HepG2 (cell line): ENCODE measurements around the gene PCGF5. TPM values are rescaled to one million over a fixed set of nuclear protein-coding genes. Genes with fewer than 3 reads are reported as not detected.

ENCODE experiments used
- FOXC1 ChIP-seq: sonication (generic); formaldehyde crosslinking; IDR thresholded peaks from 2 replicates; pipeline ENCODE4 v1.8.0; 2022; ENCODE audit warnings: mild to moderate bottlenecking, missing genetic modification reagents, borderline replicate concordance
- GTF3A ChIP-seq: sonication (generic); formaldehyde crosslinking; conservative IDR thresholded peaks from 2 replicates; pipeline ENCODE4 v1.4.0; 2020; ENCODE audit warnings: mild to moderate bottlenecking, missing genetic modification reagents
- MTF1 ChIP-seq: sonication (generic); formaldehyde crosslinking; IDR thresholded peaks from 2 replicates; pipeline ENCODE4 v1.5.0; 2020; ENCODE audit warnings: missing genetic modification reagents
- TBX3 ChIP-seq: fragments of 450-650 bp; IDR thresholded peaks from 2 replicates; pipeline ENCODE4 v1.6.1; 2017; ENCODE audit warnings: antibody characterized with exemption, mild to moderate bottlenecking, inconsistent platforms, borderline replicate concordance
- polyA plus RNA-seq, 8 experiments: library from polyadenylated mRNA; depleted of rRNA in 3 of 8; stranded (reverse) in 7 of 8; unstranded in 1 of 8; fragments of >200 nt; fragmentation: Illumina TruSeq in 4 of 8; extraction: Trizol in 4 of 8; gene quantifications; 2 replicates each; pipeline versions ENCODE4 v1.2.1 to v1.2.3, GENCODE V29; 2011 to 2016; ENCODE audit warnings: low read depth in 4 of 8, missing spikeins in 1 of 8, mixed read lengths in 1 of 8; ENCODE audit not compliant: insufficient read depth in 1 of 8
- total RNA-seq, 5 experiments: library from RNA; depleted of rRNA; stranded (reverse); fragments of >200 nt; fragmentation: Illumina TruSeq; extraction: Trizol; gene quantifications; 2 replicates each; pipeline ENCODE4 v1.2.3, GENCODE V29; 2016; ENCODE audit warnings: low read depth in 1 of 5
- TF ChIP-seq, protein P1 (sequence below): IDR thresholded peaks from 2 replicates; pipeline ENCODE4 v1.4.0; 2020; ENCODE audit warnings: mild to moderate bottlenecking, missing genetic modification reagents
- TF ChIP-seq, protein P2 (sequence below): sonication (generic); formaldehyde crosslinking; IDR thresholded peaks from 2 replicates; pipeline ENCODE4 v1.4.0; 2020; ENCODE audit warnings: missing genetic modification reagents
- TF ChIP-seq, protein P3 (sequence below): sonication (generic); formaldehyde crosslinking; IDR thresholded peaks from 2 replicates; pipeline ENCODE4 v1.5.0; 2020; ENCODE audit warnings: mild to moderate bottlenecking, missing genetic modification reagents, borderline replicate concordance
- TF ChIP-seq, protein P4 (sequence below): sonication (generic); formaldehyde crosslinking; IDR thresholded peaks from 2 replicates; pipeline ENCODE4 v1.4.0; 2020; ENCODE audit warnings: mild to moderate bottlenecking, missing genetic modification reagents
- TF ChIP-seq, protein P5 (sequence below): sonication (generic); formaldehyde crosslinking; conservative IDR thresholded peaks from 2 replicates; pipeline ENCODE4 v1.4.0; 2020; ENCODE audit warnings: missing genetic modification reagents

PCGF5 gene
- total and polyA plus RNA-seq, 2 of the 13 experiments (the other 11 are each of a cell fraction or from before 2014, with no cell fraction given), result 61.3 to 138 TPM

DNA sequence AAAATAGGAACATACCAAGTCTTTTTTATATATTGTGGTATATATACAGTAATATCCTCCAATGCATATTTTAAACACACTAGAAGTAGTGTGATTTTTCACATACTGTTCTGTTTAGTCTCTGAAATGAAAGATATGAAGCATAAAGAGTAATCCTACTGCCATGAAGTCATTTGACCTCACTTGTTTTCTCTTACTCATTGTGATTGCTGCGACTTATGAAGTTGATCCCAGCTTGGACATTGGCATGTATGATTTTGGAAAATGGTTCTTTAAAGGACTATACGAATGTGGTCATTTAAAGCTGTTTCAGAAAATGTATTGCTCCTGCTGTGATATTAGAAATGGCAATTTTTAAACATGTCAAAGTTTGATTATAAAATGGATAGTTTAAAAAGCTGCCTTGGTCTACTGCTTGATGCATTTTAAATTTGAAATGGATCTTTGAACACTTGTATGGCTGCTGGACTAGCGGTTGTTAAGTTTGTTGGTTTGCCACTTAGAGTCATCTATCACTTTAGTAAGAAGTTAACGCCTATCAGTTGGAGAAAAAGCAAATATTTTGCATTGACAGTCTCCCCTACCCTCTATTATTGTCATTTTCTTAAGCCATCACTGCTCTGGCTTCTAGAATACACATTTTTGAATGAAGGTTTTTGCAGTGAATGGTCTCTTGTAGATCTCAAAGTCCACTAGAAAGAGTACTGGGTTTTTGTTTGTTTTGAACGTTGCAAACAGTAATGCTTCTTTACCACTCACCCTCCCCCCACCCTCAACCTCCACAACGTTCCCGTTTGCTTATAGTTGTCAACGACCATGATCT lies 881 bp upstream of the PCGF5 start (continued):
- TF ChIP-seq, protein P1, sequence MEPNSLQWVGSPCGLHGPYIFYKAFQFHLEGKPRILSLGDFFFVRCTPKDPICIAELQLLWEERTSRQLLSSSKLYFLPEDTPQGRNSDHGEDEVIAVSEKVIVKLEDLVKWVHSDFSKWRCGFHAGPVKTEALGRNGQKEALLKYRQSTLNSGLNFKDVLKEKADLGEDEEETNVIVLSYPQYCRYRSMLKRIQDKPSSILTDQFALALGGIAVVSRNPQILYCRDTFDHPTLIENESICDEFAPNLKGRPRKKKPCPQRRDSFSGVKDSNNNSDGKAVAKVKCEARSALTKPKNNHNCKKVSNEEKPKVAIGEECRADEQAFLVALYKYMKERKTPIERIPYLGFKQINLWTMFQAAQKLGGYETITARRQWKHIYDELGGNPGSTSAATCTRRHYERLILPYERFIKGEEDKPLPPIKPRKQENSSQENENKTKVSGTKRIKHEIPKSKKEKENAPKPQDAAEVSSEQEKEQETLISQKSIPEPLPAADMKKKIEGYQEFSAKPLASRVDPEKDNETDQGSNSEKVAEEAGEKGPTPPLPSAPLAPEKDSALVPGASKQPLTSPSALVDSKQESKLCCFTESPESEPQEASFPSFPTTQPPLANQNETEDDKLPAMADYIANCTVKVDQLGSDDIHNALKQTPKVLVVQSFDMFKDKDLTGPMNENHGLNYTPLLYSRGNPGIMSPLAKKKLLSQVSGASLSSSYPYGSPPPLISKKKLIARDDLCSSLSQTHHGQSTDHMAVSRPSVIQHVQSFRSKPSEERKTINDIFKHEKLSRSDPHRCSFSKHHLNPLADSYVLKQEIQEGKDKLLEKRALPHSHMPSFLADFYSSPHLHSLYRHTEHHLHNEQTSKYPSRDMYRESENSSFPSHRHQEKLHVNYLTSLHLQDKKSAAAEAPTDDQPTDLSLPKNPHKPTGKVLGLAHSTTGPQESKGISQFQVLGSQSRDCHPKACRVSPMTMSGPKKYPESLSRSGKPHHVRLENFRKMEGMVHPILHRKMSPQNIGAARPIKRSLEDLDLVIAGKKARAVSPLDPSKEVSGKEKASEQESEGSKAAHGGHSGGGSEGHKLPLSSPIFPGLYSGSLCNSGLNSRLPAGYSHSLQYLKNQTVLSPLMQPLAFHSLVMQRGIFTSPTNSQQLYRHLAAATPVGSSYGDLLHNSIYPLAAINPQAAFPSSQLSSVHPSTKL, result peak; percentile 93
- TF ChIP-seq, protein P2, sequence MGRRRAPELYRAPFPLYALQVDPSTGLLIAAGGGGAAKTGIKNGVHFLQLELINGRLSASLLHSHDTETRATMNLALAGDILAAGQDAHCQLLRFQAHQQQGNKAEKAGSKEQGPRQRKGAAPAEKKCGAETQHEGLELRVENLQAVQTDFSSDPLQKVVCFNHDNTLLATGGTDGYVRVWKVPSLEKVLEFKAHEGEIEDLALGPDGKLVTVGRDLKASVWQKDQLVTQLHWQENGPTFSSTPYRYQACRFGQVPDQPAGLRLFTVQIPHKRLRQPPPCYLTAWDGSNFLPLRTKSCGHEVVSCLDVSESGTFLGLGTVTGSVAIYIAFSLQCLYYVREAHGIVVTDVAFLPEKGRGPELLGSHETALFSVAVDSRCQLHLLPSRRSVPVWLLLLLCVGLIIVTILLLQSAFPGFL (CRISPR knock-in tag), result no peak
- no peak for TF ChIP-seq FOXC1
- TF ChIP-seq, protein P3, sequence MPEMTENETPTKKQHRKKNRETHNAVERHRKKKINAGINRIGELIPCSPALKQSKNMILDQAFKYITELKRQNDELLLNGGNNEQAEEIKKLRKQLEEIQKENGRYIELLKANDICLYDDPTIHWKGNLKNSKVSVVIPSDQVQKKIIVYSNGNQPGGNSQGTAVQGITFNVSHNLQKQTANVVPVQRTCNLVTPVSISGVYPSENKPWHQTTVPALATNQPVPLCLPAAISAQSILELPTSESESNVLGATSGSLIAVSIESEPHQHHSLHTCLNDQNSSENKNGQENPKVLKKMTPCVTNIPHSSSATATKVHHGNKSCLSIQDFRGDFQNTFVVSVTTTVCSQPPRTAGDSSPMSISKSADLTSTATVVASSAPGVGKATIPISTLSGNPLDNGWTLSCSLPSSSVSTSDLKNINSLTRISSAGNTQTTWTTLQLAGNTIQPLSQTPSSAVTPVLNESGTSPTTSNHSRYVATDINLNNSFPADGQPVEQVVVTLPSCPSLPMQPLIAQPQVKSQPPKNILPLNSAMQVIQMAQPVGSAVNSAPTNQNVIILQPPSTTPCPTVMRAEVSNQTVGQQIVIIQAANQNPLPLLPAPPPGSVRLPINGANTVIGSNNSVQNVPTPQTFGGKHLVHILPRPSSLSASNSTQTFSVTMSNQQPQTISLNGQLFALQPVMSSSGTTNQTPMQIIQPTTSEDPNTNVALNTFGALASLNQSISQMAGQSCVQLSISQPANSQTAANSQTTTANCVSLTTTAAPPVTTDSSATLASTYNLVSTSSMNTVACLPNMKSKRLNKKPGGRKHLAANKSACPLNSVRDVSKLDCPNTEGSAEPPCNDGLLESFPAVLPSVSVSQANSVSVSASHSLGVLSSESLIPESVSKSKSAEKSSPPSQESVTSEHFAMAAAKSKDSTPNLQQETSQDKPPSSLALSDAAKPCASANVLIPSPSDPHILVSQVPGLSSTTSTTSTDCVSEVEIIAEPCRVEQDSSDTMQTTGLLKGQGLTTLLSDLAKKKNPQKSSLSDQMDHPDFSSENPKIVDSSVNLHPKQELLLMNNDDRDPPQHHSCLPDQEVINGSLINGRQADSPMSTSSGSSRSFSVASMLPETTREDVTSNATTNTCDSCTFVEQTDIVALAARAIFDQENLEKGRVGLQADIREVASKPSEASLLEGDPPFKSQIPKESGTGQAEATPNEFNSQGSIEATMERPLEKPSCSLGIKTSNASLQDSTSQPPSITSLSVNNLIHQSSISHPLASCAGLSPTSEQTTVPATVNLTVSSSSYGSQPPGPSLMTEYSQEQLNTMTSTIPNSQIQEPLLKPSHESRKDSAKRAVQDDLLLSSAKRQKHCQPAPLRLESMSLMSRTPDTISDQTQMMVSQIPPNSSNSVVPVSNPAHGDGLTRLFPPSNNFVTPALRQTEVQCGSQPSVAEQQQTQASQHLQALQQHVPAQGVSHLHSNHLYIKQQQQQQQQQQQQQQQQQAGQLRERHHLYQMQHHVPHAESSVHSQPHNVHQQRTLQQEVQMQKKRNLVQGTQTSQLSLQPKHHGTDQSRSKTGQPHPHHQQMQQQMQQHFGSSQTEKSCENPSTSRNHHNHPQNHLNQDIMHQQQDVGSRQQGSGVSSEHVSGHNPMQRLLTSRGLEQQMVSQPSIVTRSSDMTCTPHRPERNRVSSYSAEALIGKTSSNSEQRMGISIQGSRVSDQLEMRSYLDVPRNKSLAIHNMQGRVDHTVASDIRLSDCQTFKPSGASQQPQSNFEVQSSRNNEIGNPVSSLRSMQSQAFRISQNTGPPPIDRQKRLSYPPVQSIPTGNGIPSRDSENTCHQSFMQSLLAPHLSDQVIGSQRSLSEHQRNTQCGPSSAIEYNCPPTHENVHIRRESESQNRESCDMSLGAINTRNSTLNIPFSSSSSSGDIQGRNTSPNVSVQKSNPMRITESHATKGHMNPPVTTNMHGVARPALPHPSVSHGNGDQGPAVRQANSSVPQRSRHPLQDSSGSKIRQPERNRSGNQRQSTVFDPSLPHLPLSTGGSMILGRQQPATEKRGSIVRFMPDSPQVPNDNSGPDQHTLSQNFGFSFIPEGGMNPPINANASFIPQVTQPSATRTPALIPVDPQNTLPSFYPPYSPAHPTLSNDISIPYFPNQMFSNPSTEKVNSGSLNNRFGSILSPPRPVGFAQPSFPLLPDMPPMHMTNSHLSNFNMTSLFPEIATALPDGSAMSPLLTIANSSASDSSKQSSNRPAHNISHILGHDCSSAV (CRISPR knock-in tag), result no peak
- no peak for TF ChIP-seq TBX3
- TF ChIP-seq MTF1 (CRISPR knock-in tag), result no peak
- TF ChIP-seq, protein P4, sequence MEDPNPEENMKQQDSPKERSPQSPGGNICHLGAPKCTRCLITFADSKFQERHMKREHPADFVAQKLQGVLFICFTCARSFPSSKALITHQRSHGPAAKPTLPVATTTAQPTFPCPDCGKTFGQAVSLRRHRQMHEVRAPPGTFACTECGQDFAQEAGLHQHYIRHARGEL (CRISPR knock-in tag), result no peak
- TF ChIP-seq, protein P5, sequence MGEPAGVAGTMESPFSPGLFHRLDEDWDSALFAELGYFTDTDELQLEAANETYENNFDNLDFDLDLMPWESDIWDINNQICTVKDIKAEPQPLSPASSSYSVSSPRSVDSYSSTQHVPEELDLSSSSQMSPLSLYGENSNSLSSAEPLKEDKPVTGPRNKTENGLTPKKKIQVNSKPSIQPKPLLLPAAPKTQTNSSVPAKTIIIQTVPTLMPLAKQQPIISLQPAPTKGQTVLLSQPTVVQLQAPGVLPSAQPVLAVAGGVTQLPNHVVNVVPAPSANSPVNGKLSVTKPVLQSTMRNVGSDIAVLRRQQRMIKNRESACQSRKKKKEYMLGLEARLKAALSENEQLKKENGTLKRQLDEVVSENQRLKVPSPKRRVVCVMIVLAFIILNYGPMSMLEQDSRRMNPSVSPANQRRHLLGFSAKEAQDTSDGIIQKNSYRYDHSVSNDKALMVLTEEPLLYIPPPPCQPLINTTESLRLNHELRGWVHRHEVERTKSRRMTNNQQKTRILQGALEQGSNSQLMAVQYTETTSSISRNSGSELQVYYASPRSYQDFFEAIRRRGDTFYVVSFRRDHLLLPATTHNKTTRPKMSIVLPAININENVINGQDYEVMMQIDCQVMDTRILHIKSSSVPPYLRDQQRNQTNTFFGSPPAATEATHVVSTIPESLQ (CRISPR knock-in tag), result no peak
- no peak for TF ChIP-seq GTF3A (CRISPR knock-in tag)
